ENCODE results near the gene VSIG10L. TPM values are rescaled to one million over a fixed set of nuclear protein-coding genes. Genes with fewer than 3 reads are reported as not detected.

VSIG10L gene
- total and polyA plus RNA-seq, 9 donors, result 0.49 to 1.7 (median 1.2) TPM

GRCh38 chr19:51365965-51366388, 24.0 kb upstream of the VSIG10L start, which contains the start of gene ETFB:
Gene ETFB, minus strand, starts transcription at chr19:51366388. Its CDS starts 62 bp downstream, at chr19:51366326.
- 1% methylated on average over 21 of the region's 27 CpGs for WGBS (ENCODE audit: insufficient coverage)

DNA sequence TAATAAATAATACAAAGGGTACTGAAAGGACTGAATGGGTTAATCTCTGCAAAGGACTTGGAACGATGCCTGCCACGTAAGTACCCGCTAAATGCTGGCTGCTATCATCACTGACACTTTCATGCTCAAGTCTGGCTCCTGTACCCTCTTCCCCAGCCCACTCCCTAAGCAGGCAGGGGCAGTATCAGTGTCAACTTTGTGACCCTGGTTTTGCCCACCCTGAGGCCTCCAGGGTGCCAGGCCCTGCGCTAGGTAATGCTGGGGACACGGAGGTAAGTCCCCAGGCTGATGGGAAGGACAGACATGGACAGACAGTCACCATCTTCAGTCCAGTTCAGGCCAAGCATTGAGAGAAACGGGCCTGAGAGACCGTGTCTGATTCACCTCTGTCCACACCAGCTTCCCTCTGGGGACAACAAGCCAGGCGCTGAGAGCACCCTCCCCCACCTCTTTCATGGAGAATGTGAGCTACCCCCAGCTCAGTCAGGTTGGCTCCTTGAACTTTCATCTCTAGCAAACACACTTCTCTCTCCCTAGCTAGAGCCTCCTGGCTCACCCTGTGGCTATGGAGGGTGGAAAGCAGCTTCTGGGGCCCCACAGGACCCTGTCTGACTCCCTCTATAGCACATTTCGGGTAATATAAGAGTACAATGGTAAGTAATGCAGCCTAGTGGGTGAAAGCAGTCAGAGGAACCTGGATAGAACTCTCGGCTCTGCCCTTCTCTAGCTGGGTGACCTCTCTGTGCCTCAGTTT, 23.4 kb upstream of the VSIG10L start:
- peak overlapping the region; percentile 70 for H3K27ac ChIP-seq (ENCODE audit: low read length)

More at GRCh38 chr19:51365965-51366388, 24.0 kb upstream of the VSIG10L start, which contains the start of gene ETFB:
- H3K27ac ChIP-seq (ENCODE audit: low read length), result peak within 1 kb of the TSS; percentile 99
- no peaks in the 10 kb centered on the region for H3K36me3 ChIP-seq (ENCODE audit: control insufficient read depth, insufficient read depth, low read length)
- no peaks in the 10 kb centered on the region for H3K27me3 ChIP-seq (ENCODE audit: control insufficient read depth, insufficient read depth, low read length)
- H3K4me3 ChIP-seq (ENCODE audit: low read length), result peak within 1 kb of the TSS; percentile 85
- no peaks in the 10 kb centered on the region for H3K9me3 ChIP-seq (replicated peaks; ENCODE audit: control insufficient read depth, low read depth, low read length)
- DNase-seq, result no peak
- peaks cover 24% of the 10 kb centered on the region for H3K4me1 ChIP-seq (ENCODE audit: control insufficient read depth, insufficient read depth, low read length)

GRCh38 chr19:51364200-51365106, 22.5 kb upstream of the VSIG10L start:
- H3K27ac ChIP-seq (ENCODE audit: low read length), result no peak overlapping the region
- no peak overlapping the region for H3K4me3 ChIP-seq (ENCODE audit: low read length)
- H3K9me3 ChIP-seq (replicated peaks; ENCODE audit: control insufficient read depth, low read depth, low read length), result no peaks in the 10 kb centered on the region
- no peaks in the 10 kb centered on the region for H3K27me3 ChIP-seq (ENCODE audit: control insufficient read depth, insufficient read depth, low read length)
- no peaks in the 10 kb centered on the region for H3K36me3 ChIP-seq (ENCODE audit: control insufficient read depth, insufficient read depth, low read length)
- peaks cover 24% of the 10 kb centered on the region for H3K4me1 ChIP-seq (ENCODE audit: control insufficient read depth, insufficient read depth, low read length)
- no peak for DNase-seq
- 76% methylated on average over 4 of the region's 15 CpGs for WGBS (ENCODE audit: insufficient coverage)

More for the DNA sequence above, 23.4 kb upstream of the VSIG10L start:
- Histone ChIP-seq H3K27me3 (ENCODE audit: control insufficient read depth, insufficient read depth, low read length) (no peaks in the 10 kb centered on the region), H3K4me3 (ENCODE audit: low read length) (peak overlapping the region; percentile 81), H3K9me3 (replicated peaks; ENCODE audit: control insufficient read depth, low read depth, low read length) (no peaks in the 10 kb centered on the region), H3K4me1 (ENCODE audit: control insufficient read depth, insufficient read depth, low read length) (peaks cover 24% of the 10 kb centered on the region), H3K36me3 (ENCODE audit: control insufficient read depth, insufficient read depth, low read length) (no peaks in the 10 kb centered on the region)
- 16% methylated on average over 7 of the region's 10 CpGs for WGBS (ENCODE audit: insufficient coverage)
- peak; percentile 49 for DNase-seq

- Histone ChIP-seq H3K4me3 (ENCODE audit: low read length) (no peak overlapping the region), H3K27me3 (ENCODE audit: control insufficient read depth, insufficient read depth, low read length) (no peaks in the 10 kb centered on the region), H3K4me1 (ENCODE audit: control insufficient read depth, insufficient read depth, low read length) (peaks cover 7% of the 10 kb centered on the region), H3K36me3 (ENCODE audit: control insufficient read depth, insufficient read depth, low read length) (no peaks in the 10 kb centered on the region), H3K9me3 (replicated peaks; ENCODE audit: control insufficient read depth, low read depth, low read length) (no peaks in the 10 kb centered on the region), H3K27ac (ENCODE audit: low read length) (no peak overlapping the region)
- 91% methylated on average over 11 of the region's 13 CpGs for WGBS (ENCODE audit: insufficient coverage)
- DNase-seq, result no peak
These were observed 19.3 kb upstream of the VSIG10L start for GRCh38 chr19:51361239-51361638.

GRCh38 chr19:51359294-51359693, 17.4 kb upstream of the VSIG10L start:
- WGBS (ENCODE audit: insufficient coverage), result no CpG with 5 or more reads among the region's 4 CpGs
- no peaks in the 10 kb centered on the region for H3K36me3 ChIP-seq (ENCODE audit: control insufficient read depth, insufficient read depth, low read length)
- peak; percentile 74 for DNase-seq

GRCh38 chr19:51357952-51358351, 16.0 kb upstream of the VSIG10L start:
- no peak for DNase-seq
- 78% methylated on average over 6 of the region's 7 CpGs for WGBS (ENCODE audit: insufficient coverage)
- H3K4me1 ChIP-seq (ENCODE audit: control insufficient read depth, insufficient read depth, low read length), result peaks cover 4% of the 10 kb centered on the region
- no peak overlapping the region for H3K27ac ChIP-seq (ENCODE audit: low read length)
- H3K27me3 ChIP-seq (ENCODE audit: control insufficient read depth, insufficient read depth, low read length), result no peaks in the 10 kb centered on the region
- peaks cover under 1% of the 10 kb centered on the region for H3K36me3 ChIP-seq (ENCODE audit: control insufficient read depth, insufficient read depth, low read length)
- no peaks in the 10 kb centered on the region for H3K9me3 ChIP-seq (replicated peaks; ENCODE audit: control insufficient read depth, low read depth, low read length)
- no peak overlapping the region for H3K4me3 ChIP-seq (ENCODE audit: low read length)

More at GRCh38 chr19:51359294-51359693, 17.4 kb upstream of the VSIG10L start:
- peaks cover under 1% of the 10 kb centered on the region for H3K4me1 ChIP-seq (ENCODE audit: control insufficient read depth, insufficient read depth, low read length)
- H3K4me3 ChIP-seq (ENCODE audit: low read length), result no peak overlapping the region
- H3K27ac ChIP-seq (ENCODE audit: low read length), result no peak overlapping the region
- no peaks in the 10 kb centered on the region for H3K9me3 ChIP-seq (replicated peaks; ENCODE audit: control insufficient read depth, low read depth, low read length)
- no peaks in the 10 kb centered on the region for H3K27me3 ChIP-seq (ENCODE audit: control insufficient read depth, insufficient read depth, low read length)

GRCh38 chr19:51356159-51356801, 14.3 kb upstream of the VSIG10L start:
- H3K27me3 ChIP-seq (ENCODE audit: control insufficient read depth, insufficient read depth, low read length), result no peaks in the 10 kb centered on the region
- 73% methylated on average over 2 of the region's 10 CpGs for WGBS (ENCODE audit: insufficient coverage)
- peaks cover 4% of the 10 kb centered on the region for H3K4me1 ChIP-seq (ENCODE audit: control insufficient read depth, insufficient read depth, low read length)
- H3K27ac ChIP-seq (ENCODE audit: low read length), result no peak overlapping the region
- H3K9me3 ChIP-seq (replicated peaks; ENCODE audit: control insufficient read depth, low read depth, low read length), result no peaks in the 10 kb centered on the region
- no peak for DNase-seq
- H3K4me3 ChIP-seq (ENCODE audit: low read length), result no peak overlapping the region
- peaks cover 15% of the 10 kb centered on the region for H3K36me3 ChIP-seq (ENCODE audit: control insufficient read depth, insufficient read depth, low read length)

- WGBS (ENCODE audit: insufficient coverage), result no CpG with 5 or more reads among the region's 8 CpGs
- no peaks in the 10 kb centered on the region for H3K27me3 ChIP-seq (ENCODE audit: control insufficient read depth, insufficient read depth, low read length)
- H3K36me3 ChIP-seq (ENCODE audit: control insufficient read depth, insufficient read depth, low read length), result peaks cover 26% of the 10 kb centered on the region
- no peak overlapping the region for H3K27ac ChIP-seq (ENCODE audit: low read length)
- H3K4me3 ChIP-seq (ENCODE audit: low read length), result no peak overlapping the region
- H3K9me3 ChIP-seq (replicated peaks; ENCODE audit: control insufficient read depth, low read depth, low read length), result no peaks in the 10 kb centered on the region
- peak; percentile 33 for DNase-seq
- peaks cover 4% of the 10 kb centered on the region for H3K4me1 ChIP-seq (ENCODE audit: control insufficient read depth, insufficient read depth, low read length)
These were observed 12.8 kb upstream of the VSIG10L start for GRCh38 chr19:51354742-51355148.

DNA sequence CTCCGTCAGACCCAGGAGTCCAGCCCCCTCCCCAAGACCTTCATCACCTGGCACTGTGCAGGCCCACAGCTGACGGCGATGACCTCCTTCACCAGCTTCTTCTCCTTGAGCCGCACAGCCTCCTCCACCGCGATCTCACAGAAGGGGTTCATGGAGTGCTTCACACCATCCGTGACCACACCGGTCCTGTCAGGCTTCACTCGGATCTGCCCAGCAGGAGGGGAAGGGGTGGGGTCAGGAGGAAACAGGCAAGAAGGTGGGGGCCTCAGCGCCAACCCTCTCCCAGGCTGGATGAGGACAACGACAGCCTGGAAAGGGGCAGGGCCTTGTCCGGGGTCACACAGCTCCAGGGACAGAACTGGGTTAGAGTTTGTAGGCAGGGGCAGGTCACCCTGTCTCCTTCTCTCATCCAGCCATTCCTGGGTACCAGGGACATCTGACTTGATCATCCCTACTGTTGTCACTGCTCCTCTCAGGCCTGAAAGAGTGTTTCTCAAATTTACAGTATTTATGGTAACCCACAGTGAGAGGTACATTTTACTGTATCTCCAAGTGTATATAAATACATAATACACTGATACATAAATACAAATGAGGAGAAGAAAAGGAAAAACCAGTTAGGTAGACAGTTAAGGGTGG, 12.3 kb upstream of the VSIG10L start:
- H3K9me3 ChIP-seq (replicated peaks; ENCODE audit: control insufficient read depth, low read depth, low read length), result no peaks in the 10 kb centered on the region
- peaks cover 4% of the 10 kb centered on the region for H3K4me1 ChIP-seq (ENCODE audit: control insufficient read depth, insufficient read depth, low read length)
- H3K27ac ChIP-seq (ENCODE audit: low read length), result no peak overlapping the region
- WGBS (ENCODE audit: insufficient coverage), result 43% methylated on average over 9 of the region's 12 CpGs
- no peak for DNase-seq
- H3K4me3 ChIP-seq (ENCODE audit: low read length), result no peak overlapping the region
- no peaks in the 10 kb centered on the region for H3K27me3 ChIP-seq (ENCODE audit: control insufficient read depth, insufficient read depth, low read length)
- H3K36me3 ChIP-seq (ENCODE audit: control insufficient read depth, insufficient read depth, low read length), result peaks cover 26% of the 10 kb centered on the region

Measured in muscle of leg (tissue), 11 donors.